ENCODE data around the gene DSE.

- TF ChIP-seq CTCF (conservative IDR thresholded peaks at IDR 0.05 in 1 of 2, IDR thresholded peaks at IDR 0.05 in 1 of 2; ENCODE audit: low read depth in 1 of 2, low read length in 2 of 2) (no peak), EZH2 (IDR thresholded peaks at IDR 0.05; ENCODE audit: low read length, missing control alignments) (no peak)
Observed at GRCh38 chr6:116436586-116436985, 65.8 kb downstream of the DSE start.
